Measurements from ENCODE around the gene ARSG.

- TF ChIP-seq EGR1 (IDR thresholded peaks at IDR 0.05) (no peak), TAF1 (IDR thresholded peaks at IDR 0.05; ENCODE audit: low read depth) (no peak), EP300 (IDR thresholded peaks at IDR 0.05; ENCODE audit: borderline replicate concordance) (no peak), MAX (IDR thresholded peaks at IDR 0.05) (no peak), YY1 (IDR thresholded peaks at IDR 0.05; ENCODE audit: low read depth) (no peak), CEBPB (IDR thresholded peaks at IDR 0.05) (no peak), TEAD4 (IDR thresholded peaks at IDR 0.05) (no peak)
These were observed 91.8 kb downstream of the ARSG start for GRCh38 chr17:68383120-68383442.
